HG03103 (cell line): ENCODE results near the gene KRTAP9-1.
"Not testable (repeated sequence)": the region's sequence is repeated elsewhere in the genome, so short reads cannot be mapped to it uniquely, and the experiment has no call there.

ENCODE experiments used
- ATAC-seq: cut with Tn5 transposase; IDR thresholded peaks from one replicate; pipeline ENCODE4 v1.9.1; 2021; ENCODE audit warnings: low read depth; ENCODE audit not compliant: unreplicated experiment

Gene KRTAP9-1, protein sequence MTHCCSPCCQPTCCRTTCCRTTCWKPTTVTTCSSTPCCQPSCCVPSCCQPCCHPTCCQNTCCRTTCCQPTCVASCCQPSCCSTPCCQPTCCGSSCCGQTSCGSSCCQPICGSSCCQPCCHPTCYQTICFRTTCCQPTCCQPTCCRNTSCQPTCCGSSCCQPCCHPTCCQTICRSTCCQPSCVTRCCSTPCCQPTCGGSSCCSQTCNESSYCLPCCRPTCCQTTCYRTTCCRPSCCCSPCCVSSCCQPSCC

DNA sequence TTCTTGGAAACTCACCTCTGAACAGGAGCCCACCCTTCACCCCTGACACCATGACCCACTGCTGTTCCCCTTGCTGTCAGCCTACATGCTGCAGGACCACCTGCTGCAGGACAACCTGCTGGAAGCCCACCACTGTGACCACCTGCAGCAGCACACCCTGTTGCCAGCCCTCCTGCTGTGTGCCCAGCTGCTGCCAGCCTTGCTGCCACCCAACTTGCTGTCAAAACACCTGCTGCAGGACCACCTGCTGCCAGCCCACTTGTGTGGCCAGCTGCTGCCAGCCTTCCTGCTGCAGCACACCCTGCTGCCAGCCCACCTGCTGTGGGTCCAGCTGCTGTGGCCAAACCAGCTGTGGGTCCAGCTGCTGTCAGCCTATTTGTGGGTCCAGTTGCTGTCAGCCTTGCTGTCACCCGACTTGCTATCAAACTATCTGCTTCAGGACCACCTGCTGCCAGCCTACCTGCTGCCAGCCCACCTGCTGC is at the start of gene KRTAP9-1:
Gene KRTAP9-1, plus strand, starts transcription at position 51 of the 482 bp plus-strand sequence. Its CDS starts 0 bp downstream, at position 51.
- ATAC-seq: not testable (repeated sequence)

DNA sequence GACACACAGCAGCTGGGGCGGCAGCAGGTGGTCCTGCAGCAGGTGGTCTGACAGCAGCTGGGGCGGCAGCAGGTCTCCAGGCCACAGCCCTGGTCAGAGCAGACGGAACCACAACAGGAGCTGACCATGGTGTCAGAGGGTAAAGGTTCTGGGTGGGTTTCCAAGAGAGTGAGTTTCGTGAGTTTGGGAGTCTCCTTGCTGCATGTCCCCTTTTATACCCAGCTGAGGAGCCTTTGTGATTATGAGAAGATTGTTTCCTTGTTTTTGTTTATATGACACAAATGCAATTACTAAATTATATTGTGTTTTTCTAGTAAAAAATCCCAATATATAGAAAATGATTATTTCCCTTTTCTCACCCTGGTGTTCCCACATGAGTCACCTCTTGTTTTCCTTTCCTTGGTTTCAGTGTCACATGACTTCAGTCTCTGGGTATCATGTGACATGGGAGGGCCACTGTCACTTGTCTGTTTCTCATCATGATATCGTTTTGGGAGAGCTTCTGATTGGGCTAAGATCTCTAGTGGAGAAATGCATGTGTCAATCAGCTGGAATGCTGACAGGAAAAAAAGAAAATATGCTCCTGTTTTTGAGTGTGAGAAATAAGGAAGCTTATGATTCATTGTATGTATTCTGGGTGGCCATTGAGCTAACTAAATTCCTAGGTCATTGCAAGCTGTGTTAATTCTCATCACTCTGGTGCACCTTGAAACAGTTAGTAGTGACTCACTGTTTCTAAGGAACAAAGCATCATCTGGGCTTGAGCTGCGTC is 49.1 kb upstream of the KRTAP9-1 start, which contains the start of gene KRTAP4-6:
Gene KRTAP4-6, minus strand, starts transcription at position 185 of the 772 bp plus-strand sequence. Its CDS starts 57 bp downstream, at position 128.
- no peak for ATAC-seq

DNA sequence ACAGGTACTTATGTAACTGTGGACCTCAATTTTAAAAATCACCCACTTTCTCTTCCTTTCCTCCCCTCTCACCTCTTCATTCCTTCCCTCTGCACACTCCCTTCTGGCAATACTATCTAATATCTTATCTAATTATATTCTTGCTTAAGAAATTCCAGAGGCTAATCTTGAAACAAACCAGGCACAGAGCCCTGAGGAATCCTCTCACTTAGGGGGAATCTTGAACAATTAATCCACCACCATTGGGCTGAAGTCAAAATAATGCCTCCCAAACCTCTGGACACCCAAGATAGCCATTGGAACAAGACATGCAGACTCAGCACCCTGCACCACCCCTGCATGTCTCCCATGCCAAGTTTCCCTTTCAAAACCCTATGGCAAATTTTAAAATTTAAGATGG is 48.3 kb upstream of the KRTAP9-1 start:
- ATAC-seq: no peak

DNA sequence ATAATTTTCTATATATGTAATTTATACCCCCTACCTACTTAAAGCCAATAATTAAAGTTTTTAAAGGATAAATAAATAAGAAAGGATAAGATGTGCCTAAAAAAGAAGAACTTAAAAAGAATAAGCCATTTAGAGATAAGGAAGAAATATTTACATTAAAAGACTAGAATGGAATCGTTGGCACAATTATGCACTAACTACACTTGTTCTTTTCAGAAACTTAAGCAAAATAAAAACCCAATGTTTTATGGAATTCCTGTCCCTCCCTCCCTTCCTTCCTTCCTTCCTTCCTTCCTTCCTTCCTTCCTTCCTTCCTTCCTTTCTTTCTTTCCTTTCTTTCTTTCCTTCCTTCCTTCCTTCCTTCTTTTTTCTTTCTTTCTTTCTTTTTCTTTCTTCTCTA is 44.8 kb upstream of the KRTAP9-1 start:
- ATAC-seq: no peak

DNA sequence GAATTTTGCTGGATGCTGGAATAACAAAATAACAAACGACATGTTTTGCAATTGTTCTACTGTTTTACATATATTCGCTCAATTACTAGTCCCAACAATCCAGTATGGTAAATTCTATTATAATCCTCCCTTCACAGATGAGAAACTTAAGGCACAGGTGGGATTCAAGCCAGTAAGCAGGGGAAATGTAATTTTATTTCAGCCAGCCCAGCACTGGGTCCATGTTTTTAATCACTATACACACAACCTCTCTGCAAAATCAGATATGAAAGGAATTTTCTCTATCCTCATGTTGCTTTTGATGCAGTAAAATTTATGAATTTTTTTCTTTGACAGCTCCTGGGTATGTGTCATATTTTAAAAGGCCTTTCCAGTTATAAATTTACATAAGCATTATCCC is 44.4 kb upstream of the KRTAP9-1 start:
- no peak for ATAC-seq

DNA sequence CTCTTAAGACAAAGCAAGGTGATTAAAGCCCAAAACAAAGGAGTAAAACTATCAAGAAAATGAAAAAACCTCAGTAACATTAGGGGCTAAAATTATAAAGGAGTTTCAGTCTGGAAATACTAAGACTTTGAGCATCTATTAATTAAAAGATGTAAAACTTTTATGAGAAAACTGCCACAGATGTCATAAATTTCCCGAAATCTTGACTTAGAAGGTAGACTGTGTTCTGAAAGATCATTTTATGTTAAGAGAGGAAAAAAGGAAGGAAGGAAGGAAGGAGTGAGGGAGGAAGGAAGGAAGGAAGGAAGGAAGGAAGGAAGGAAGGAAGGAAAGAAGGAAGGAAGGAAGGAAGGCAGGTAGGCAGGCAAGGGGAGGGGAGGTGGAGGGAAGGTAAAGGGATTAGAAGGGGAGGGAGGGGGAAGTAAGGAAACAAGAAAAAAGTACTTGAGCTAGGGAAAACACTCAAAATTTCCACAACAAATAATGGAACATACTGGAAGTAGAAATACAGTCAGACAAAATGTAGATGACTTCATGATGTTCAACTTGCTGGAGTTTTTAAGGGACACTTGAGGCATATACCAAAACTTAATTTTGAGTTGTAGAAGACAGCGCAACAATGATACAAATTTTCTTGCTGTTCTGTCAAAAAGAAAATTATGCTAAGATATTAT is 42.0 kb upstream of the KRTAP9-1 start:
- no peak for ATAC-seq

DNA sequence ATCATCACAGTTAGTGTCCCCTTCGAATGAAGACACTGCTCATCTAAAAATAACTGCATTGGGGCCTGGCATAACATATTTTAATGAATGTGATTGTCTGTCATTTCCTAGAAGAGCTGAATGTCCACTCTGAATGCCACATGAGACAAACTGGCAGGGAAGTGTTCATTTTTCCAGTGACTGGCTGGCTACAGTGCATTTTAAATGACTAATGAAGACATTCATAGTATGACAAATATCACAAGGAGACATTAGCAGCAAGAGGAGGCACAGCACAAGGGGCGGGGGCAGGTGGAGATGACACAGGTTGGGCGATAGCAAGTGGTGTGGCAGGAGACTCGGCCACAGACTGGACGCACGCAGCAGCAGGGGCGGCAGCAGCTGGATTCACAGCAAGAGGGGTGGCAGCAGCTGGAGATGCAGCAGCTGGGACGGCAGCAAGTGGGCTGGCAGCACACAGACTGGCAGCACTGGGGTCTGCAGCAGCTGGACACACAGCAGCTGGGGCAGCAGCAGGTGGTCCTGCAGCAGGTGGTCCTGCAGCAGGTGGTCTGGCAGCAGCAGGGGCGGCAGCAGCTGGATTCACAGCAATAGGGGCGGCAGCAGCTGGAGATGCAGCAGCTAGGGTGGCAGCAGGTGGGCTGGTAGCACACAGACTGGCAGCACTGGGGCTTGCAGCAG is 40.6 kb upstream of the KRTAP9-1 start:
- ATAC-seq: not testable (repeated sequence)

DNA sequence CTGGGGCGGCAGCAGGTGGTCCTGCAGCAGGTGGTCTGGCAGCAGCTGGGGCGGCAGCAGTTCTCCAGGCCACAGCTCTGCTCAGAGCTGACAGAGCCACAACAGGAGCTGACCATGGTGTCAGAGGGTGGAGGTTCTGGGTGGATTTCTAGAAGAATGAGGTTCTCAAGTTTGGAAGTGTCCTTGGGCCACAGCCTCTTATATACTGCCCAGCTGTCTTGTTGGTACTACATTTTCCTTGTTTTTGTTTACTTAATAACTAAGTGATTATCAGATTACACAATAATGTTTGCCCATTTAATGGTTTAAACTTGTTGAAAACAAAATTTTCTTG is 40.1 kb upstream of the KRTAP9-1 start, which contains the start of gene KRTAP4-5:
Gene KRTAP4-5, minus strand, starts transcription at position 174 of the 334 bp plus-strand sequence. Its CDS starts 58 bp downstream, at position 116.
- no peak for ATAC-seq

DNA sequence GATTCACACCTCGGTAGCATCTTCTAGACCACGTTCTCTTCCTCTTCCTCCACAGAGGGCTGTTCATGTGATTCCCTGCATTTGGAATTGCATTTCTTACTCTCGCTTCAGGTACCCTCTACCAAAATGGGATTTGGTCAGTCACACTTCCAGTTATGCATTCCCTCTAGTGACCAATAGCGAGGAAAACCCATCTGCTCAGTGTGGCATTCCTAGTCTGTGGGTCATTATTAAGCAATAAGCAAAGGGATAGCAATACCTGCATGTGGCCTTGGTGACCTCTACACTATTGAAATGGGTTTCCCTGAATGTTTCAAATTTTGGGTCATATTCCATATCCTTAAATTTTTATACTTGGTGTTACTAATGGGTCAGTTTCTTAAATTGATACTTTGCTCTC is 39.7 kb upstream of the KRTAP9-1 start:
- ATAC-seq: no peak

DNA sequence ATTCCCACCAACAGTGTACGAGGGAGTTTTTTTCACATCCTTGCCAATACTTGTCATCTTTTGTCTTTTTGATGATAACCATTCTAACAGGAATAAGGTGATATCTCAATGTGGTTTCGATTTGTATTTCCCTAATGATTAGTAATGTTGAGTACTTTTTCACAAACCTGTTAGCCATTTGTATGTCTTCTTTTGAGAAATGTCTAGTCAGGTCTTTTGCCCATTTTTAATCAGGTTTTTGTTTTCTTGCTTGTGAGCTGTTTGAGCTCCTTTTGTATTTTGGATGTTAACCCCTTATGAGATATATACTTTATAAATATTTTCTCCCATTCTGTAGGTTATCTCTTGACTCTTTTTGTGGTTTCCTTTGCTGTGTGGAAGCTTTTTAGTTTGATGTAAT is 38.2 kb upstream of the KRTAP9-1 start:
- ATAC-seq: no peak

DNA sequence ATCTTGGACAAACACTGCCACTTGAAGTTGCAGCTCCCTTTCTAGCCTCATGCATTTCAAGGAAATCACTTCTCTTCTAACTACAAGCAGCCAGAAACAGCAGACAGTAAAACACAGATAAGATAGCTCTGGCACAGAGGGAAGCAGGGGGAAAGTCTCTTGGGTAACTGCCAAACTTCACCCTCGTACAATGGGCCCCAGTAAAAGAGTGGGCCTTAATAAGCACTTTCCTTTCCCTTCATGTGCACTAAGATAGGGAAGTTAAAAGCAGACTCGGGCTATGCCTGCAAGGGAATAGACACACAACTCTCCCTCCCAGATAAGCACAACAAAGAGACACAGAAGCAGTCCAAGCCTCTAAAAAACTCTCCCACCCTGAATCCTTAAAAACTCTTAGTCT is 35.8 kb upstream of the KRTAP9-1 start:
- ATAC-seq: no peak

DNA sequence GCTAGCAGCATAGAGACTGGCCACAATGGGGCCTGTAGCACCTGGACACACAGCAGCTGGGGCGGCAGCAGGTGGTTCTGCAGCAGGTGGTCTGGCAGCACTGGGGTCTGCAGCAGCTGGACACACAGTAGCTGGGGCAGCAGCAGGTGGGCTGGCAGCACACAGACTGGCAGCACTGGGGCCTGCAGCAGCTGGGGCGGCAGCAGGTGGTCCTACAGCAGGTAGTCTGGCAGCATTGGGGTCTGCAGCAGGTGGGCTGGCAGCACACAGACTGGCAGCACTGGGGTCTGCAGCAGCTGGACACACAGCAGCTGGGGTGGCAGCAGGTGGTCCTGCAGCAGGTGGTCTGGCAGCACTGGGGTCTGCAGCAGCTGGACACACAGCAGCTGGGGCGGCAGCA is 29.5 kb upstream of the KRTAP9-1 start:
- ATAC-seq: not testable (repeated sequence)

DNA sequence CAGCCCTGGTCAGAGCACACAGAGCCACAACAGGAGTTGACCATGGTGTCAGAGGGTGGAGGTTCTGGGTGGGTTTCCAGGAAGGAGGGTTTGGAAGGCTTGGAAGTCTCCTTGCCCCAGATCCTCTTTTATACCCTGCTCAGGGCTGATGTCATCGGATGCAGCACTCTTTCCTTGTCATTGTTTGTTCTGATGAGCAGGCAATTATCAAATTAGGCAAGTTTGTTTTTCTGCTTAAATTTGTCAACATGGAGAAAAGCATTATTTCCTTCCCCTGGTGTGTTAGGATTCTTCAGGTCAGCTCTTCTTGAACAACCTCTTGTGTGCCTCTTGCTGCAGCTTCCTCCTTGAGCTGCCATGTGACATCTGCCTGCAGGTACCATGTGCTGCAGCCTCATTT is 29.0 kb upstream of the KRTAP9-1 start, which contains the start of gene KRTAP4-4:
Gene KRTAP4-4, minus strand, starts transcription at position 101 of the 400 bp plus-strand sequence. Its CDS starts 57 bp downstream, at position 44.
- ATAC-seq: no peak

DNA sequence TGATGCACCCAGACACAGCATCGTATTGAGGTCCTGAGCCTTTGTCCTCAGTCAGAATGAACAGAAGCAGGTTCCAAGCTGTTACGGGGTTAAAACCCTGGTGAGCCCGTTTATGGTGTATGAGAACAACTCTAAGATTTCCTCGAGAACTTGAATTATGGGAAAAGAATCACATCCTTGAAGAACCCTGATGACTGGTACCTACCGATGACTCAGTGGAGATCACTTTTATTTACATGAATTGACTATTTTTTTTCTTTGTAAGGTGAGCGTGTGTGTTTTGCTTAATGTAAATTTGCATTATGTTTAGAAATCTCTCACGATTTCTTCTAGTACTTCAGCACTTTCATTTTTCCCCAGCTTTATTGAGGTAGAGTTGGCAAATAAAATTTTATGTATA is 25.9 kb upstream of the KRTAP9-1 start:
- ATAC-seq: no peak

DNA sequence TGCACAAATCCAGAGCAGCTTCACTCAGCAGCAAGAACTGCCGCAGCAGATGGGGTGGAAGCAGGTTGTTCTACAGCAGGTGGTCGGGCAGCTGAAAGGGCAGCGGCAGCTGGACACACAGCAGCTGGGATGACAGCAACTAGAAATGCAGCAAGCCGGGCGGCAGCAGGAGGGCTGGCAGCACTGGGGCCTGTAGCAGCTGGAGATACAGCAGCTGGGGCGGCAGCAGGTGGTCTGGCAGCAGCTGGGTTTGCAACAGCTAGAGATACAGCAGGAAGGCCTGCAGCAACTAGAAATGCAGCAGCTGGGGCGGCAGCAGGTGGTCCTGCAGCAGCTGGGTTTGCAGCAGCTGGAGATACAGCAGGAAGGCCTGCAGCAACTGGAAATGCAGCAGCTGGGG is 22.1 kb upstream of the KRTAP9-1 start:
- no peak for ATAC-seq

DNA sequence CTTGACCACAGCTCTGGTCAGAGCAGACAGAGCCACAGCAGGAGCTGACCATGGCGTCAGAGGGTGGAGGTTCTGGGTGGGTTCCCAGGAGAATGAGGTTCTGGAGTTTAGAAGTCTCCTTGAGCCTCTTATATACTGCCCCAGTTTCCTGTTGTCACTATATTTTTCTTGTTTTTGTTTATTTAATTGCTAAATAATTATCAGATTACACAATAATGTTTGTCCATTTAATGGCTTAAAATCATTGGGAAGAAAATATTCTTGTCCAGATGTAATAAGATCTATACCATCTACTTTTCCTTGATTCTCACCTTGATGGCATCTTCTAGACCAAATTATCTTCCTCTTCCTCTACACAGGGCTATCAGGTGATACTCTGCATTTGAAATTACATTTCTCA is 21.6 kb upstream of the KRTAP9-1 start, which contains the start of gene KRTAP4-3:
Gene KRTAP4-3, minus strand, starts transcription at position 101 of the 400 bp plus-strand sequence. Its CDS starts 49 bp downstream, at position 52.
- ATAC-seq: no peak

DNA sequence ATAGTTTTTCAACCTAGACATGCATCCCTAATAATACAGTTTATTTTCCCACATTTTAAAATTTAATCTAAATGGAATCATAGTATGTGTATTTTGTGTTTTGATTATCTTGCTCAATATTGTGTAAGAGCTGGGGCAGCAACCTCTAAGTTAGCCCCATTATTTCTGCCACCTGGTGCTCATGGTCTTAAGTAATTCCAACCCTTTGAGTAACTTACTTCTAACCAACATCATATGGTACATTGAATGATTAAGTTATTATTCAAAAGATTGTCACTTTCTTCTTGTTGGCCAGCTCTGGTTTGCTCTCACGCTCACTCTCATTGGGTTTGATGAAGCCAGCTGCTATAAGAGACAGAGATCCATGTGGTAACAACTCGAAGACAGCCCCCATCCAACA is 17.8 kb upstream of the KRTAP9-1 start:
- ATAC-seq: no peak

DNA sequence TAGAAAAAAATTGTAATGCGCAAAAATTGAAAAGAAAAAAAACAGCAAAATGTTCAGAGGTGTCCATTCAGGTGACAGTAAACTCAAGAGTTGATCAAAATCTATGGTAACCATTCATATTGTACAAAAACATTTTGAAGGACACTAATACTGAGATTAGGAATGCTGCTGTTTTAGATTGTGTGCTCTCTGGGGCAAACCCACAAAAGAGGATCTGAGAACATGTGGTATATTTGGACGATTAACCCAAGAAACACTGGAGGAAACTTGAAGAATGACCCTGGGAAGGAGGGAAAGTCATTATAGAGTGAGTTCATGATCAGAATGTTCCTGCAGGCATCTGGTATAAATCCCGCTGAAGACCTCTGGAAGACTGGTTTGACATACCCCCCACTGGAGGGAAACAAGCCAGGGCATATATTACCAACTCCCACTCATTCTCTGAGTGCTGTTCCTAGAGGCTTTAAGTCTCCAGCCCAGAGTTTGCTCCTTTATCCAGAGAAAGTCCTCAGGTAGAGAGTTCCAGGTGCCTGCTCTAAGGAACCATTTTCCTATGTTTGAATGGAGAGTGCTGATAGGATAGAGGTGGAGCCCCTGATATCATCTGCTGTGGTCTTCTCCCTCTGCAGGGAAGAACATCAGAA is 12.8 kb upstream of the KRTAP9-1 start:
- ATAC-seq: no peak

DNA sequence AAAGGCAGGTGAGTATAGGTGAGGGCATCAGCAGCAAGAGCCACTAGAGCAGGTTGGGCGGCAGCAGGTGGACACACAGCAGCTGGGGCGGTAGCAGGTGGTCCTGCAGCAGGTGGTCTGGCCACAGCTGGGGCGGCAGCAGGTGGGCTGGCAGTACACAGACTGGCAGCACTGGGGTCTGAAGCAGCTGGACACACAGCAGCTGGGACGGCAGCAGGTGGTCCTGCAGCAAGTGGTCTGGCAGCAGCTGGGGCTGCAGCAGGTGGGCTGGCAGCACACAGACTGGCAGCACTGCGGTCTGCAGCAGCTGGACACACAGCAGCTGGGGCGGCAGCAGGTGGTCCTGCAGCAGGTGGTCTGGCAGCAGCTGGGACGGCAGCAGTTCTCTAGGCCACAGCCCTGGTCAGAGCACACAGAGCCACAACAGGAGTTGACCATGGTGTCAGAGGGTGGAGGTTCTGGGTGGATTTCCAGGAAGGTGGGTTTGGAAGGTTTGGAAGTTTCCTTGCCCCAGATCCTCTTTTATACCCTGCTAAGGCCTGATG is 11.9 kb upstream of the KRTAP9-1 start, which contains the start of gene KRTAP4-2:
Gene KRTAP4-2, minus strand, starts transcription at position 495 of the 545 bp plus-strand sequence. Its CDS starts 57 bp downstream, at position 438.
- ATAC-seq: no peak
